Loucy (cell line): Measurements from ENCODE around the gene SIK1.

Experiments used
- H2AFZ ChIP-seq: fragments of 200-600 bp; sonication (generic); 2 replicates; pipeline ENCODE4 v1.6.0; 2016; ENCODE audit warnings: antibody characterized with exemption, mild to moderate bottlenecking, low read length, moderate library complexity
- H3F3A ChIP-seq: fragments of 200-600 bp; 2 replicates; pipeline ENCODE4 v1.6.0; 2016; ENCODE audit warnings: antibody characterized with exemption, low read depth, mild to moderate bottlenecking
- H3K27me3 ChIP-seq: fragments of 200-600 bp; sonication (generic); 2 replicates; pipeline ENCODE4 v1.6.1; 2014; ENCODE audit warnings: low read length, mild to moderate bottlenecking; ENCODE audit not compliant: insufficient read depth, poor library complexity, severe bottlenecking
- H3K36me3 ChIP-seq: fragments of 200-600 bp; sonication (generic); 2 replicates; pipeline ENCODE4 v1.6.1; 2016; ENCODE audit warnings: low read length; ENCODE audit not compliant: insufficient read depth
- H3K4me1 ChIP-seq: fragments of 200-600 bp; sonication (generic); 2 replicates; pipeline ENCODE4 v1.5.1; 2014; ENCODE audit warnings: low read length, mild to moderate bottlenecking; ENCODE audit not compliant: insufficient read depth, poor library complexity, severe bottlenecking
- H3K4me2 ChIP-seq: fragments of 200-600 bp; sonication (generic); 2 replicates; pipeline ENCODE4 v1.6.0; 2014; ENCODE audit warnings: antibody characterized with exemption, low read length, low read depth, mild to moderate bottlenecking; ENCODE audit not compliant: poor library complexity, severe bottlenecking
- H3K4me3 ChIP-seq: fragments of 200-600 bp; sonication (generic); 2 replicates; pipeline ENCODE4 v1.5.1; 2014; ENCODE audit warnings: low read length, mild to moderate bottlenecking, mixed read lengths; ENCODE audit not compliant: poor library complexity, severe bottlenecking
- H3K79me2 ChIP-seq: fragments of 200-600 bp; sonication (generic); 2 replicates; pipeline ENCODE4 v1.6.1; 2014; ENCODE audit warnings: low read length; ENCODE audit not compliant: insufficient read depth
- H3K9ac ChIP-seq: fragments of 200-600 bp; sonication (generic); 2 replicates; pipeline ENCODE4 v1.6.0; 2014; ENCODE audit warnings: mild to moderate bottlenecking, low read depth, low read length, moderate library complexity; ENCODE audit not compliant: poor library complexity, severe bottlenecking
- H3K9me2 ChIP-seq: fragments of 200-600 bp; sonication (generic); replicated peaks from 2 replicates; pipeline ENCODE4 v1.6.1; 2016; ENCODE audit warnings: low read depth, low read length, mixed read lengths
- H3K9me3 ChIP-seq: fragments of 200-600 bp; sonication (generic); 2 replicates; pipeline ENCODE4 v1.6.1; 2014; ENCODE audit warnings: mild to moderate bottlenecking, antibody characterized with exemption, low read length, low read depth; ENCODE audit not compliant: insufficient read depth
- H4K20me1 ChIP-seq: fragments of 200-600 bp; sonication (generic); 2 replicates; pipeline ENCODE4 v1.6.0; 2014; ENCODE audit warnings: antibody characterized with exemption, low read length, mild to moderate bottlenecking; ENCODE audit not compliant: insufficient read depth, poor library complexity, severe bottlenecking
- CTCF ChIP-seq: fragments of 200-600 bp; sonication (generic); conservative IDR thresholded peaks from 2 replicates; pipeline ENCODE4 v1.5.1; 2014; ENCODE audit warnings: mild to moderate bottlenecking, antibody characterized with exemption, low read length
- EZH2phosphoT487 ChIP-seq: fragments of 200-600 bp; IDR thresholded peaks from 2 replicates; pipeline ENCODE4 v1.6.1; 2018; ENCODE audit warnings: antibody characterized with exemption, mild to moderate bottlenecking, moderate library complexity, borderline replicate concordance

The SIK1 gene

GRCh38 chr21:43369124-43369523 is 57.8 kb downstream of the SIK1 start:
- Histone ChIP-seq H3K4me1 (peaks cover 9% of the 10 kb centered on the region), H3K79me2 (no peaks in the 10 kb centered on the region), H3K9me2 (no peaks in the 10 kb centered on the region), H2AFZ (no peak overlapping the region), H3K4me2 (no peak overlapping the region), H3K9ac (no peak overlapping the region), H3K27me3 (no peaks in the 10 kb centered on the region), H3F3A (no peaks in the 10 kb centered on the region), H3K9me3 (no peaks in the 10 kb centered on the region), H3K36me3 (no peaks in the 10 kb centered on the region), H4K20me1 (no peaks in the 10 kb centered on the region), H3K4me3 (no peak overlapping the region)
- TF ChIP-seq CTCF (no peak), EZH2phosphoT487 (no peak)

- no peak overlapping the region for H3K9ac ChIP-seq
- no peaks in the 10 kb centered on the region for H3K27me3 ChIP-seq
- H3K79me2 ChIP-seq, result no peaks in the 10 kb centered on the region
- no peaks in the 10 kb centered on the region for H3F3A ChIP-seq
- peaks cover 13% of the 10 kb centered on the region for H3K4me1 ChIP-seq
- H3K9me3 ChIP-seq, result no peaks in the 10 kb centered on the region
- H3K36me3 ChIP-seq, result no peaks in the 10 kb centered on the region
- no peak overlapping the region for H2AFZ ChIP-seq
- H4K20me1 ChIP-seq, result no peaks in the 10 kb centered on the region
- no peak overlapping the region for H3K4me2 ChIP-seq
- no peak overlapping the region for H3K4me3 ChIP-seq
- TF ChIP-seq EZH2phosphoT487 (no peak), CTCF (no peak)
- H3K9me2 ChIP-seq, result no peaks in the 10 kb centered on the region
Measured at GRCh38 chr21:43368685-43369084, 58.2 kb downstream of the SIK1 start.

GRCh38 chr21:43367859-43368258 is 59.1 kb downstream of the SIK1 start:
- Histone ChIP-seq H3K9me3 (no peaks in the 10 kb centered on the region), H3K36me3 (no peaks in the 10 kb centered on the region), H3K9ac (no peak overlapping the region), H3F3A (no peaks in the 10 kb centered on the region), H3K4me1 (peaks cover 21% of the 10 kb centered on the region), H3K27me3 (no peaks in the 10 kb centered on the region), H2AFZ (no peak overlapping the region), H4K20me1 (no peaks in the 10 kb centered on the region), H3K9me2 (no peaks in the 10 kb centered on the region), H3K79me2 (no peaks in the 10 kb centered on the region), H3K4me3 (no peak overlapping the region), H3K4me2 (no peak overlapping the region)
- TF ChIP-seq EZH2phosphoT487, result no peak

GRCh38 chr21:43367296-43367695 is 59.6 kb downstream of the SIK1 start:
- no peaks in the 10 kb centered on the region for H3F3A ChIP-seq
- TF ChIP-seq CTCF (no peak), EZH2phosphoT487 (no peak)
- no peaks in the 10 kb centered on the region for H3K9me2 ChIP-seq
- H3K36me3 ChIP-seq, result no peaks in the 10 kb centered on the region
- no peak overlapping the region for H2AFZ ChIP-seq
- H3K4me2 ChIP-seq, result no peak overlapping the region
- no peaks in the 10 kb centered on the region for H4K20me1 ChIP-seq
- no peaks in the 10 kb centered on the region for H3K9me3 ChIP-seq
- H3K4me1 ChIP-seq, result peaks cover 26% of the 10 kb centered on the region
- no peaks in the 10 kb centered on the region for H3K27me3 ChIP-seq
- H3K4me3 ChIP-seq, result no peak overlapping the region
- H3K9ac ChIP-seq, result no peak overlapping the region
- H3K79me2 ChIP-seq, result no peaks in the 10 kb centered on the region
